LNCaP clone FGC (cell line): ENCODE results near the gene IGF1R.

ENCODE experiments used
- DNase-seq: peaks from one replicate; pipeline ENCODE4 v3.0.0-alpha.2; 2011; ENCODE audit warnings: low read depth
- H3K4me3 ChIP-seq: 2 replicates; pipeline ENCODE4 v1.5.1; 2011; ENCODE audit warnings: mild to moderate bottlenecking, low read depth, low read length, control low read depth
- TF ChIP-seq, protein P1 (sequence below): IDR thresholded peaks from 2 replicates; pipeline ENCODE4 v1.5.1; 2012; ENCODE audit warnings: mild to moderate bottlenecking; ENCODE audit not compliant: control insufficient read depth, insufficient read depth; ENCODE audit errors: extremely low read depth

Gene IGF1R

DNA sequence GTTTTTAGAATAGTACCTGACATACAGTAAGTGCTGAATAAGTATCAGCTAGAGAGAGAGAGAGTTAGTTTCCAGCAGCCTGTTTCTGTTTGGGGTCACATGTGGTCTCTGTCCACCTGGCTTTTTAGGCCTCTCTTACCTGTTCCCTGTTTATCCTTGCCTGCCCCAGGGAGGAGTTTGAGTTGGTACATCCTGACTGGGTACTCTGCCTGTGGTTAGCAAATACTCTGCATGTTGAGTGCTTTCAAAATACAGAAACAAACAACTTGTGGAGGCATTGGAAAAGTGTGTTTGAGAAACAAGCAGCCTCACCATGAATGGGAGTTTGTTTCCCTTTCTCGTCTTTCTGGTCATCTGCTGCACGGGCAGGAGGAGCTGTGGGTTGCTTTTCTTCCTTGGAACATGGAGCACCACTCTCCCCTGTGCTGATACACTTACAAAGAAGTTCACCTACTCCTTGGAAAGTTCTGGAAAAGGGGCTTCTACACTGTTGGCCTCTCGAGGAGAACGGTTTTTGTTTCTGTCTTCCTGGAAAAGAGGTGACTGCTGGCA, 193.2 kb downstream of the IGF1R start:
- H3K4me3 ChIP-seq, result no peak overlapping the region
- DNase-seq, result no peak
- TF ChIP-seq, protein P1, sequence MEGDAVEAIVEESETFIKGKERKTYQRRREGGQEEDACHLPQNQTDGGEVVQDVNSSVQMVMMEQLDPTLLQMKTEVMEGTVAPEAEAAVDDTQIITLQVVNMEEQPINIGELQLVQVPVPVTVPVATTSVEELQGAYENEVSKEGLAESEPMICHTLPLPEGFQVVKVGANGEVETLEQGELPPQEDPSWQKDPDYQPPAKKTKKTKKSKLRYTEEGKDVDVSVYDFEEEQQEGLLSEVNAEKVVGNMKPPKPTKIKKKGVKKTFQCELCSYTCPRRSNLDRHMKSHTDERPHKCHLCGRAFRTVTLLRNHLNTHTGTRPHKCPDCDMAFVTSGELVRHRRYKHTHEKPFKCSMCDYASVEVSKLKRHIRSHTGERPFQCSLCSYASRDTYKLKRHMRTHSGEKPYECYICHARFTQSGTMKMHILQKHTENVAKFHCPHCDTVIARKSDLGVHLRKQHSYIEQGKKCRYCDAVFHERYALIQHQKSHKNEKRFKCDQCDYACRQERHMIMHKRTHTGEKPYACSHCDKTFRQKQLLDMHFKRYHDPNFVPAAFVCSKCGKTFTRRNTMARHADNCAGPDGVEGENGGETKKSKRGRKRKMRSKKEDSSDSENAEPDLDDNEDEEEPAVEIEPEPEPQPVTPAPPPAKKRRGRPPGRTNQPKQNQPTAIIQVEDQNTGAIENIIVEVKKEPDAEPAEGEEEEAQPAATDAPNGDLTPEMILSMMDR, result no peak

DNA sequence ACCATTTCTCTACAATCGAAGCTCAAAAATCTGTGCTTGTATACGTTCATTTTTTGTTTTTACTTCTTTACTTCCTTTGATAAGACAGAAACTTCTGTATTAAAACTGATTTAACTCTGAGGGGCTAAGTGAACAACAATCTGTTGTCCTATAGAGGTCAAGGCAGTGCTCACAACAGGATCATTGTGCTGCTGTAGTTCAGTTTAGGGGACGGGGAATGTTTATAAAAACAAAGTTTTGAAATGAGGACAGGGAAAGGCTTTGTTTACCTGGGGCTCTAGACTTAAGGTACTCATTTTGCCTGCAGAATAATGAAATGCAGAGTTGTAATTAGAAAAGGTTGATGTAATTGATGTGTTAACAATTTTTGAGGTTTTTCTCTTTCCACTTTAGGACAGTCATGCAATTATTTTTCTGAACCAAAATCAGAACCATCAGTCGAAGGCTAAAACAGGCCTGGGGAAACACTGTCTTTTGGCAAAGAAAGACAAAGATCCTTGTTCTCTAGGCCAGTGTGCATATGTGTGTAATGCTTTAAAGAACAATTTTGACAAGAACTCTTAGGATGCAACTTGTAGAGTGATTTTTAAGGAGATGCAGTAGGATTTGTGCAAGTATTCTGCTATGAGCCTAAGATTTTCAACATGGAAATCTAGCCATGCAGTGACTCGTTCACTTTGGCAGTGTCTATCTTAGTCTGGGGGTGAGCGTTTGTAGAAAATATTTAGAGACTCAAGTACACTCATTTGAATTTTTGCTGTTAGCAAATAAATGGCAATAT, 194.0 kb downstream of the IGF1R start:
- H3K4me3 ChIP-seq, result no peak overlapping the region
- TF ChIP-seq, protein P1, result no peak
- DNase-seq, result no peak

DNA sequence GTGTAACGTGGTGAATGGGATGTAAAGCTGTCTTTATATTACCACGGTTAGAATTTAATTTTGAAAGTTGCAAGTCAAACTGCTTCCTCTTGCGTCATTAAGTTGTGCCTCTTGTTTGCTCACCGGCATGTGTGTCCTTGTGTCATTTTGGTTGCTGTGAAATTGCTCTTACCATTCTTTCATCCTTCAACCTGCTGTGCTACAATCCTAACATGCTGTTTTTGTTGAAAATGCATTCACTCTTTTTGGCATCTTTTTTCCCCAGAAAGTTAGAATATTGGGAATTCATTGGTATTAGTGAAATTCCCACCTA, 194.6 kb downstream of the IGF1R start:
- DNase-seq, result no peak
- H3K4me3 ChIP-seq, result no peak overlapping the region
- TF ChIP-seq, protein P1, result no peak

DNA sequence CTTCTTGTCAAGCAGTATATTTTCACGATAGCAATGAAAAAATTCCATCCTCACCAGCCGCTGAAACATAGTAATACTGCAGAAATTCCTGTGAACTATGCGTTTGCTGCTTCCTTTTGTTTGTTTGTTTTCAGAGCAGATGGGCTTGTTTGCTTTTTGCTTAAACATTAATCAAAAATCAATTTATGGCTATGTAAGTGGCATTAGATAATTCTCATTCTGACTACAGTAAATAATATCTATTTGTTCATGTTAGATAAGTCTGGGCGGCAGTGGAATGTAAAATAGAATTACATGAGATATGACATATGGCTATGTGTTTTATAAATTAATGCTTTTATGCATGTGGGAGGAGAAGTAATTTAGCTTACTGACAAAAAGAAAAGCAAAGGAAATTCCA, 195.5 kb downstream of the IGF1R start:
- no peak overlapping the region for H3K4me3 ChIP-seq
- TF ChIP-seq, protein P1, result no peak
- no peak for DNase-seq

DNA sequence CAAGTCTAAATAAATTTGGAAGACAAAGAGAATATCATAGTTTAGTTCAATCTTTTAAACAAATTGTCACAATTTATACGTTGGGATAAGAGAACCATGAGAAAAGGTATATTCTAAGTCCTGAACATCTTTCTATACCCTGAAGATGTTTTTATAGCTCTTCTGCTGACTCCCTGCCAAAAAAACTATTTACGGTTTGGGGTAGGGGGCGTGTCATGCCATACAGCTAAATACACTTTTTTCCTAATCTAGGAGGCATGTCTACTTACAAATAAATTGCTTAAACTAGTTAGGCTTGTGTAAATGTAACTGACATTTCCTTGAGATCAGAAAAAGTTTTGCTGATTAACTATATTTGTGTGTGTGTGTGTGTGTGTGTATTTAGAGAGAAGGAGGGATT, 195.9 kb downstream of the IGF1R start:
- TF ChIP-seq, protein P1, result no peak
- no peak for DNase-seq
- no peak overlapping the region for H3K4me3 ChIP-seq

DNA sequence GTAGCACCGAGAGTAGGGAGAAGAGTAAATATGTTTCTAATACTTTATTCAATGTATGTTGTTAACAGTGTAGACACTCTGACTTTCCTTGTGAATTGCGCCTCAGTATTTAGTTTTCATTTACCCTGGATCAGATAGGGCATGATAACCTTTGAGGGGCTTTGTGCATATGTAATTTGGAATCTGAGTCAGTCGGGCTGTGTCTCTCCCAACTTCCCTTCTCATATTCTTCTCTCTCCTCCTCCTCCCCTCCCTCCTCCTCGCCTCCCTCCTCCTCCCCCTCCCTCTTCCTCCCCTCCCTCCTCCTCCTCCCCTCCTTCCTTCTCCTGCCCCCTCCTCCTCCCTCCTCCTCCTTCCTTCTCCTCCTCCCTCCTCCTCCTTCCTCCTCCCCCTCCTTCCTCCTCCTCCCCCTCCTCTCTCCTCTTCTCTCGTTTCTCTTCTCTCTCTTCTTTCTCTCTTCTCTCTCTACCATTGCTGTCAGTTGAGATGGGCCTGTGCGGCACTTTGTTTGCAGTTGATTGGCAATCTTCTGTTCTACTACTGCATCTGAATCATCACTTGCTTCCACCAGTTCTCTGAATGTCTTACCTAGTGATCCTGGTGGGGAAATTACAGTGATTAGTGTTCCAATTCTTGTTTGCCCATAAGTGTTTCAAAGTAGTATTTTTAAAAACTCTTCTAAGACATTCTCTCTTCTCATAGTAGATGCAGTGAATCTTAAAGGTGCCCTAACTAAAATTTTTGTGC, 197.0 kb downstream of the IGF1R start:
- no peak for DNase-seq
- TF ChIP-seq, protein P1, result no peak

More for the DNA sequence above, 197.0 kb downstream of the IGF1R start:
- no peak overlapping the region for H3K4me3 ChIP-seq
